Vagina (tissue), 2 donors: Measurements from ENCODE around the gene PTTG1IP. TPM values are rescaled to one million over a fixed set of nuclear protein-coding genes. Genes with fewer than 3 reads are reported as not detected.

Source experiments
- DNase-seq, 2 donors: peaks; one replicate each; pipeline ENCODE4 v3.0.0-alpha.2; 2017; ENCODE audit errors: extremely low spot score in 2 of 2
- H3K27ac ChIP-seq: fragments of 200-600 bp; sonication (generic); one replicate; pipeline ENCODE4 v1.5.1; 2019
- H3K27me3 ChIP-seq: fragments of 200-600 bp; sonication (generic); one replicate; pipeline ENCODE4 v1.5.1; 2019
- H3K36me3 ChIP-seq, 2 donors: fragments of 200-600 bp; sonication (generic); one replicate each; pipeline ENCODE4 v1.5.1; 2017 to 2019
- H3K4me1 ChIP-seq: fragments of 200-600 bp; sonication (generic); one replicate; pipeline ENCODE4 v1.5.1; 2019
- H3K4me3 ChIP-seq, 2 donors: fragments of 200-600 bp; sonication (generic); 1 replicate in 1 of 2; 2 replicates in 1 of 2; pipeline ENCODE4 v1.5.1; 2016 to 2019
- H3K9me3 ChIP-seq: fragments of 200-600 bp; sonication (generic); one replicate; pipeline ENCODE4 v1.5.1; 2019
- POLR2A ChIP-seq, 2 donors: fragments of 450-650 bp; IDR thresholded peaks; one replicate each; pipeline ENCODE4 v1.6.1; 2017; ENCODE audit warnings: antibody characterized with exemption in 2 of 2, mild to moderate bottlenecking in 2 of 2, moderate library complexity in 2 of 2
- POLR2AphosphoS5 ChIP-seq, 2 donors: sonication (generic); formaldehyde crosslinking; IDR thresholded peaks; one replicate each; pipeline ENCODE4 v1.9.0; 2017; ENCODE audit warnings: antibody characterized with exemption in 2 of 2, mild to moderate bottlenecking in 2 of 2, low read depth in 1 of 2; ENCODE audit not compliant: insufficient read depth in 1 of 2
- intact Hi-C: fragments of 100-400 bp; cut with DNase I; formaldehyde crosslinking; loops from one replicate; pipeline ENCODE4 v1.15.1; 2023
- total RNA-seq: library from RNA; depleted of rRNA; stranded (reverse); fragments of >200 nt; gene quantifications from one replicate; pipeline ENCODE4 v1.2.3, GENCODE V29; 2016
- TF ChIP-seq, protein P1 (sequence below), 3 experiments: fragments of 450-650 bp in 2 of 3; fragments of 200-600 bp in 1 of 3; sonication (generic) in 1 of 3; IDR thresholded peaks; one replicate each; pipeline ENCODE4 v1.5.1; 2017 to 2019; ENCODE audit warnings: antibody characterized with exemption in 3 of 3, mild to moderate bottlenecking in 2 of 3, moderate library complexity in 2 of 3

Gene PTTG1IP, protein sequence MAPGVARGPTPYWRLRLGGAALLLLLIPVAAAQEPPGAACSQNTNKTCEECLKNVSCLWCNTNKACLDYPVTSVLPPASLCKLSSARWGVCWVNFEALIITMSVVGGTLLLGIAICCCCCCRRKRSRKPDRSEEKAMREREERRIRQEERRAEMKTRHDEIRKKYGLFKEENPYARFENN
- 165 TPM for total RNA-seq

DNA sequence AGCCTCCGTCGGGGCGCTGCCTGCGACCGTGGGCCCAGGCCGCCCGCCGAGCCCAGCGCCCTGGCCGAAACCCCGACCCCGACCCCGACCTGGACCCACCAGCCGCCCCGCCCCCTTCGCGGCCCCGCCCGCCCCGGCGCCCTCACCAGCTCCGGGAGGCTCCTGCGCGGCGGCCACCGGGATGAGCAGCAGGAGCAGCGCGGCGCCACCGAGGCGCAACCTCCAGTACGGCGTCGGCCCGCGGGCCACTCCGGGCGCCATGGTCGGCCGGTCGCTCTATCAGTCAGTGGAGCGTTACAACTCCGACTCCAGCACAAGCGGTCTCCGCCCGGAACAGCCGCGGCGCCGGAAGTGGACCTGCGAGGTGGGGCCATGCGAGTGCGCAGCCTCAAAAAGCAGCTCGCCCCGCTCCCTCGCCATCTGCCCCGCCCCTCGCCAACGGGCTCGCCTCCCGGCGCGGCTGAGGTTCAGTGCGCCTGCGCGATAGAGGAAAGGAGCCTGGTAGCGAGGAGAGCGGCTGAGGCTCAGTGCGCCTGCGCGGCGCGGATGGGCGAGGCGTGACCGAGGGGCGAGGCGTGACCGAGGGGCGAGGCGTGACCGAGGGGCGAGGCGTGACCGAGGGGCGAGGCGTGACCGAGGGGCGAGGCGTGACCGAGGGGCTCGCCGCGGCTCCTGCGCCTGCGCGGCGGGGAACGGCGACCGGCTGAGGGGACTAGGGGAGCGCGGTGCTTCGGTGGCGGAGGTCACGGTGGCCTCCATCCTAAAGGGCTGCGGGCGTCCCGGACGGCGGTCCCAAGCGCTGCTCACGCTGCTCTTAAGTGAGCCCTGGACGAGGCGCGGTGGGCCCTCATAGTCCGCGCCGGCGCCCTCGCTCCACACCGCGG is at the start of gene PTTG1IP:
TSS of gene PTTG1IP (minus strand) at position 335 of the 884 bp plus-strand sequence. CDS start at position 261, 74 bp downstream.
- TF ChIP-seq, protein P1, sequence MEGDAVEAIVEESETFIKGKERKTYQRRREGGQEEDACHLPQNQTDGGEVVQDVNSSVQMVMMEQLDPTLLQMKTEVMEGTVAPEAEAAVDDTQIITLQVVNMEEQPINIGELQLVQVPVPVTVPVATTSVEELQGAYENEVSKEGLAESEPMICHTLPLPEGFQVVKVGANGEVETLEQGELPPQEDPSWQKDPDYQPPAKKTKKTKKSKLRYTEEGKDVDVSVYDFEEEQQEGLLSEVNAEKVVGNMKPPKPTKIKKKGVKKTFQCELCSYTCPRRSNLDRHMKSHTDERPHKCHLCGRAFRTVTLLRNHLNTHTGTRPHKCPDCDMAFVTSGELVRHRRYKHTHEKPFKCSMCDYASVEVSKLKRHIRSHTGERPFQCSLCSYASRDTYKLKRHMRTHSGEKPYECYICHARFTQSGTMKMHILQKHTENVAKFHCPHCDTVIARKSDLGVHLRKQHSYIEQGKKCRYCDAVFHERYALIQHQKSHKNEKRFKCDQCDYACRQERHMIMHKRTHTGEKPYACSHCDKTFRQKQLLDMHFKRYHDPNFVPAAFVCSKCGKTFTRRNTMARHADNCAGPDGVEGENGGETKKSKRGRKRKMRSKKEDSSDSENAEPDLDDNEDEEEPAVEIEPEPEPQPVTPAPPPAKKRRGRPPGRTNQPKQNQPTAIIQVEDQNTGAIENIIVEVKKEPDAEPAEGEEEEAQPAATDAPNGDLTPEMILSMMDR (IDR thresholded peaks at IDR 0.05) = no peak
- TF ChIP-seq POLR2A (IDR thresholded peaks at IDR 0.05) = peak; percentile 59 to 72
- TF ChIP-seq POLR2AphosphoS5 (IDR thresholded peaks at IDR 0.05; ENCODE audit: insufficient read depth in 1 of 2, low read depth in 1 of 2) = peak; percentile 85 to 95
- Histone ChIP-seq H3K4me3 (peak within 1 kb of the TSS; percentile 79 to 88), H3K9me3 (no peaks in the 10 kb centered on the region), H3K4me1 (peaks cover 62% of the 10 kb centered on the region), H3K27me3 (no peaks in the 10 kb centered on the region), H3K27ac (peak within 1 kb of the TSS; percentile 90), H3K36me3 (no peaks in the 10 kb centered on the region)
- peak in 1 of 2 donors; percentile 95 for DNase-seq
- intact Hi-C loops = loop anchor here (5.0 to 10.0 kb wide), 2 partner anchors 56 to 539 kb away; partner anchors contain the start of genes CFAP410 and SUMO3

DNA sequence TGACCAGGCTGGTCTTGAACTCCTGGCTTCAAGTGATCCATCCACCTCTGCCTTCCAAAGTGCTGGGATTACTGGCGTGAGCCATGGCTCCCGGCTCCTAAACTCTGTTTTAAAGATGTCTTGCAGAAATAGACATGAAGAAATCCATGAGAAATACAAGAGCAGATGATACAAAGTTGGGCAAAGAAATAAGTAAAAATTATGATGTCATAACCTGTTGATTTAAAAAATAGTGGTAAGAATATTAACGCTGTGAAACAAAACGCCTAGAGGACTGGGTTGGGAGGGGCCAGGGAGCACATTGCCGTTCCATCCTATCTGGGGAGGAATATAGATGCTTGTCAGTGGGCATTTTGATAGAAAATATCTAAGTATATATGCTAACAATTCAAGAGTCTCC is 48.4 kb upstream of the PTTG1IP start:
- no peak overlapping the region for H3K27ac ChIP-seq
- intact Hi-C loops = no loop called here
- TF ChIP-seq, protein P1 (IDR thresholded peaks at IDR 0.05) = no peak
- H3K4me1 ChIP-seq = no peaks in the 10 kb centered on the region
- no peaks in the 10 kb centered on the region for H3K27me3 ChIP-seq
- no peaks in the 10 kb centered on the region for H3K36me3 ChIP-seq
- H3K9me3 ChIP-seq = no peaks in the 10 kb centered on the region
- no peak for DNase-seq
- no peak overlapping the region for H3K4me3 ChIP-seq

DNA sequence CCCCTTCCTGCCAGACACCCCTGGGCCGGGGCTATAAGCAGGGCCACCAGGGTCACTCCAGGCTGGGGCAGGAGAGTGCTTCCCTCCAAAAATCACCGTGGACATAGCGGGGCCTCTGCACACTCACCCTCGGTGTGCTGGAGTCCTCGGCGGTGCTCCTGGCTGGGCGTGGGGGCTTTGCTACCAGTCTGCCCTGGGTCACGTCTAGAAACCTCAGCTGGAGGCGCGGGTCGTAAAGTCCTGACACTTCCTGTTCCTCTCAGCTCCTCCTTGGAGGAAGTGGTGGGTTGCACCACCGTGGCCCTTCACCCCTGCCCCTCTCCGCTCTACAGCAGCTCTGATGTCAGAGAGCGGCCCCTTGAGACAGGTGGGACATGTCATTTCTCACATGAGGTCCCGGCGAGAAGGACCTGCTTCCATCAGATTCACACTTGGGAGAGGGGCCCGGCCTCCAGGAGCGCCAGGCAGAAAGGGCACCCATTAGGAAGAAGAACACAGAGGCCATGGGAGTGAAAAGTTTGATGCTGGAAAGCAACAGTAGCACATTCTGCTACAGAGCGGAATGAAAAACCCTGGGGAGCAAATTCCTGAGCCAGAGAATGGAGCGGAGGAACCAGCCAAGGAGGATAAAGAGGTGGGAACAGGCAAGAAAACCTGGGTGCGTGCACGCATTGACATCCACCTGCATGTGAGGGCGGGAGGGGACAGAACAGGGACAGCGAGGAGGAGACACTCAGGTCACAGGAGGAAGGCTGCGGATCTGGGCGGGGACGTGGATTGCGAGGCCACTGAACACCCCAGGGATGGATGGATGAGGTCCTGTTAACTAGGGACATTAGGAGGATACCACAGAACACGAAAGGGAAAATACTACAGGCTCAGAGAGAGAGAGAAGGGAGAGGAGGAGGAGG is 47.5 kb upstream of the PTTG1IP start, which contains the start of gene ITGB2:
TSS of gene ITGB2 (minus strand) at position 206 of the 911 bp plus-strand sequence. CDS start 10,117 bp downstream, outside the sequence.
- H3K4me3 ChIP-seq = peak within 1 kb of the TSS; percentile 10 to 34
- intact Hi-C loops = no loop called here

DNA sequence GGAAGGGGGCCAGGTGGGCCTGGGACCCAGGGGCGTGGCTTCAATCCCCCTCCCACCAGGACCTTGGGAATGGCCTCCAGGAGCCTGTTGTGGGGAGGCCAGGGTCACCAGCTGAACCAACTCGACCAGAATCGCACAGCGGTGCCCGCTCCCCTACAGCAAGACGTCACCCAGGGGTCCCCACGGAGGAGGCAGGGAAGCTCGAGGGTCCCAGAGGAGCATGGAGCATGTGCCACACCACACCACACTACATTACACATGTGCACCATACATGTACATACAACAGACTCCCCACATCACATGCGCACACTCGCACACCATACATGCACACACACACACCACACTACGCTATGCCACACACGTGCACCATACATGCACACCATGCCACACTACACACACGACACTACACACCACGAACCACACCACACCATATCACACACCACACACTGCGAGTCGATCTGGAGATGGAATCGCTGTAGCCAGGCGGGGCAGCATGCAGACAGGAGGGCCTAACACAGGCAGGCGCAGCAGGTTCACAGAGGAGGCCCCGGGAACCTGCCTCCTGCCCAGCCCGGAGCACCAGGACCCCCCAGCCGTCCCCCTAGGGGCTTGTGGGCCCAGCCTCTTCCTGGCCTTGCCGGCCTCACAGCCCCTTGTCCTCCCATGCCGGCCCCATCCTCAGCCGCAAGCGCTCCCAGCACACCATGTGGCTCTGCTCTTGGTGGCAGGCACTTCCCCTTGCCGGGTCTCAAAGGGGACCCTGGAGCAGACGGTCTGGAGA is 46.6 kb upstream of the PTTG1IP start:
- intact Hi-C loops = no loop called here
- Histone ChIP-seq H3K9me3 (no peaks in the 10 kb centered on the region), H3K4me3 (peak overlapping the region; percentile 10 to 34), H3K27ac (no peak overlapping the region), H3K27me3 (no peaks in the 10 kb centered on the region), H3K4me1 (no peaks in the 10 kb centered on the region), H3K36me3 (no peaks in the 10 kb centered on the region)
- DNase-seq = no peak
- TF ChIP-seq POLR2AphosphoS5 (IDR thresholded peaks at IDR 0.05; ENCODE audit: insufficient read depth in 1 of 2, low read depth in 1 of 2) = no peak
- TF ChIP-seq, protein P1 (IDR thresholded peaks at IDR 0.05) = no peak
- no peak for TF ChIP-seq POLR2A (IDR thresholded peaks at IDR 0.05)

More for the DNA sequence above, 47.5 kb upstream of the PTTG1IP start, which contains the start of gene ITGB2:
- H3K36me3 ChIP-seq = no peaks in the 10 kb centered on the region
- H3K27ac ChIP-seq = no peak within 1 kb of the TSS
- no peaks in the 10 kb centered on the region for H3K4me1 ChIP-seq
- no peaks in the 10 kb centered on the region for H3K9me3 ChIP-seq
- no peaks in the 10 kb centered on the region for H3K27me3 ChIP-seq
- no peak for DNase-seq
- no peak for TF ChIP-seq POLR2A (IDR thresholded peaks at IDR 0.05)
- TF ChIP-seq, protein P1 (IDR thresholded peaks at IDR 0.05) = no peak
- TF ChIP-seq POLR2AphosphoS5 (IDR thresholded peaks at IDR 0.05; ENCODE audit: insufficient read depth in 1 of 2, low read depth in 1 of 2) = peak in 1 of 2 donors; percentile 16
